ENCODE data around the gene GGNBP2.

GRCh38 chr17:36566081-36566480 lies 21.4 kb downstream of the GGNBP2 start:
- TF ChIP-seq GATA2 (IDR thresholded peaks at IDR 0.05; ENCODE audit: low read depth, low read length): no peak
- TF ChIP-seq GATA3 (IDR thresholded peaks at IDR 0.05; ENCODE audit: low read depth, low read length): no peak
